GM12872 (cell line): ENCODE data around the gene GBP6.

Experiments
- CTCF ChIP-seq: IDR thresholded peaks from 3 replicates; pipeline ENCODE4 v1.5.1; 2011; ENCODE audit warnings: low read depth, mild to moderate bottlenecking, low read length, moderate library complexity; ENCODE audit not compliant: insufficient read depth

The GBP6 gene

GRCh38 chr1:89363638-89364536 lies at the start of gene GBP6:
Gene GBP6 (plus strand): TSS chr1:89364059. CDS start chr1:89368552, 4,493 bp downstream.
- no peak for TF ChIP-seq CTCF

DNA sequence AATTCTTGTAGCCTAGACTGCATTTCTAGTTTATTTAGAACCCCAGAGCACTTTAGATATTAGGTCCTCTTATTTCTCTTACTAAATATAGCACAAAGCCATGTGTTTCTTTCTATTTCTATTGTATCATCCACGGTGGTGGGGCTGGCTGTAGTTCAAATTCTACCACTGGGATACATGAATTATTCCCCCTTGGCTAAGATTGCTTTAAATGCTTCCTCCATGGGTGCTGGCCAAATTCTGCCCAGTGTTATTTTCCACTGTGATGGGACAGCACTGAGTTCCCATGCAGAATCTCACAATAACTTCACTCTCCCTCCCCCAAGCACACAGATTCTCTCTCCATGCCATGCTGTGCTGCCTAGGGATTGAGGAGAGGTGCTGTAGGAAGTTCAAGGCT lies 41.5 kb upstream of the GBP6 start:
- no peak for TF ChIP-seq CTCF

- no peak for TF ChIP-seq CTCF
Measured at GRCh38 chr1:89331890-89332289, 32.0 kb upstream of the GBP6 start.

GRCh38 chr1:89332461-89332860 lies 31.4 kb upstream of the GBP6 start:
- TF ChIP-seq CTCF, result no peak

GRCh38 chr1:89335486-89335885 lies 28.4 kb upstream of the GBP6 start:
- TF ChIP-seq CTCF, result no peak

DNA sequence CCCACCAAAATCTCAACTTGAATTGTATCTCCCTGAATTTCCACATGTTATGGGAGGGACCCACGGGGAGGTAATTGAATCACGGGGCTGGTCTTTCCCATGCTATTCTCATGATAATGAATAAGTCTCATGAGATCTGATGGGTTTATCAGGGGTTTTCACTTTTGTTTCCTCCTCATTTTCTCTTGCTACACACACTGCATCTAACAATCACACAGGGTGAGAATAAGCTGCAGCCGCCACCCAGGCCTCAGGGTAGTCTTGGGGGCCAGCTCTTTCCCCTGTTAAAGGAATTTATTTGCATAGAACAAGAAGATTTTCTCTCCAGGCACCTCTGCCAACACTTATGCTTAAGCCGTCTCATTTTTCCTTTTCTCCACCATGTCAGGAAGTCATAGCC lies 26.0 kb upstream of the GBP6 start:
- TF ChIP-seq CTCF, result no peak

GRCh38 chr1:89339039-89339438 lies 24.8 kb upstream of the GBP6 start:
- no peak for TF ChIP-seq CTCF
